Measurements from ENCODE around the gene DDX17.

The DDX17 gene

DNA sequence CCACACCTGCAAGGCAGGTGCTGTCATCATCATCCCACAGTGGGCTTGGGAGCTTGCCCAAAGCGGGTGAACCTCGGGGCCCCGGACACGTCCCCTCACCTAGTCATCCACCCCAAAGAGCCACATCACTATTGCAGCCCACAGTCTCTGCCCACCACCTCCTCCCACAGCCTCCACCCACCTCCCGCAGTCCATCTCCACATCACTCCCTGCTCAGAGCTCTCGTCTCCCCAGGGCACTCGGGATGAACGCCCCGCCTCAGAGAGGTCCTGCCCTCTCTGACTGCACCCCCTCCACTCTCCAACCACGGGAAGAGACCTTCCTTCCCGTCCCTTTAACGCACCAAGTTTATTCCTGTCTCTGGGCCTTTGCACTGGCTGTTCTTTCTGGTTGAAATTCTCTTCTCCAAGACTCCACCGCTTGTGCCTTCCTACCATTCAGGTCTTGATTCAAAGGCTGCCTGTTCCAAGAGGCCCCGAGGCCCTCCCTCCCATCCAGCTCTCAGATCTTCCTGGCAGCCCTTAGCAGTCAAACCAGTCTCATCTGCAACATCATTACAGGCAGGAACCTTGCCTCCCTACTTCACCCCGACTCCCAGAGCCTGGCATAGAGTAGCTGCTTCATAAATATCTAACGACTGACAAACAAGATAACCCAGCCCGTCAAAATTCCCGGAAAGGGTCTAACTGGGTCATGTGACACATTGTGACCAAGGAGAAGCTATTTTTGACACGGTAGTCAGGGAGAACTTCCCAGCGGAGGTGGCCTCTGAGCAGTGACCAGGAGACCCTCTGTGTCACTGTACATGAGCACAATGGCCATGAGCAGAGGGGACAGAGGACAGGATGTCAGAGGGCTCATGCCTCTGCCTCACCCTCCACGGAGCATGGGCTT, 62.2 kb downstream of the DDX17 start:
- Histone ChIP-seq H4K8ac (ENCODE audit: low read length) (no peak overlapping the region), H2BK5ac (ENCODE audit: low read depth, low read length, poor library complexity, severe bottlenecking) (no peak overlapping the region), H3K18ac (ENCODE audit: low read depth in 1 of 2, low read length in 2 of 2) (no peak overlapping the region), H3K14ac (ENCODE audit: low read length in 2 of 2) (no peak overlapping the region), H3K27ac (ENCODE audit: low read length, poor library complexity, severe bottlenecking) (no peak overlapping the region), H3K79me1 (replicated peaks; ENCODE audit: low read length, poor library complexity, severe bottlenecking) (no peaks in the 10 kb centered on the region), H3K4me3 (ENCODE audit: insufficient read depth in 1 of 2, low read depth in 1 of 2, low read length in 2 of 2) (no peak overlapping the region), H2BK12ac (ENCODE audit: low read length in 2 of 2) (no peak overlapping the region), H3K4me1 (ENCODE audit: control insufficient read depth, insufficient read depth, low read depth, low read length) (peaks cover 11% of the 10 kb centered on the region), H2BK15ac (ENCODE audit: low read depth, poor library complexity, severe bottlenecking) (no peak overlapping the region), H3K23ac (ENCODE audit: low read length in 2 of 2) (no peak overlapping the region), H4K91ac (ENCODE audit: low read length) (no peak overlapping the region), H3K9ac (ENCODE audit: low read length) (no peak overlapping the region), H3K36me3 (ENCODE audit: control insufficient read depth in 1 of 2, insufficient read depth in 2 of 2, low read depth in 1 of 2, low read length in 2 of 2) (no peaks in the 10 kb centered on the region), H3K4me2 (ENCODE audit: low read length, poor library complexity, severe bottlenecking) (no peak overlapping the region), H2AFZ (ENCODE audit: low read depth, low read length) (no peak overlapping the region), H2AK5ac (ENCODE audit: low read length, severe bottlenecking) (no peak overlapping the region), H3K4ac (ENCODE audit: low read depth in 1 of 2, low read length in 2 of 2) (no peak overlapping the region), H3K9me3 (ENCODE audit: control insufficient read depth, low read length) (no peaks in the 10 kb centered on the region), H3K27me3 (ENCODE audit: control insufficient read depth in 1 of 2, insufficient read depth in 1 of 2, low read length in 2 of 2) (peaks cover 63 to 77% of the 10 kb centered on the region in 2 experiments), H2BK120ac (ENCODE audit: low read depth, low read length) (no peak overlapping the region)
- whole genome bisulfite sequencing = 76% methylated on average over 21 of the region's 21 CpGs
- no peak for DNase-seq

DNA sequence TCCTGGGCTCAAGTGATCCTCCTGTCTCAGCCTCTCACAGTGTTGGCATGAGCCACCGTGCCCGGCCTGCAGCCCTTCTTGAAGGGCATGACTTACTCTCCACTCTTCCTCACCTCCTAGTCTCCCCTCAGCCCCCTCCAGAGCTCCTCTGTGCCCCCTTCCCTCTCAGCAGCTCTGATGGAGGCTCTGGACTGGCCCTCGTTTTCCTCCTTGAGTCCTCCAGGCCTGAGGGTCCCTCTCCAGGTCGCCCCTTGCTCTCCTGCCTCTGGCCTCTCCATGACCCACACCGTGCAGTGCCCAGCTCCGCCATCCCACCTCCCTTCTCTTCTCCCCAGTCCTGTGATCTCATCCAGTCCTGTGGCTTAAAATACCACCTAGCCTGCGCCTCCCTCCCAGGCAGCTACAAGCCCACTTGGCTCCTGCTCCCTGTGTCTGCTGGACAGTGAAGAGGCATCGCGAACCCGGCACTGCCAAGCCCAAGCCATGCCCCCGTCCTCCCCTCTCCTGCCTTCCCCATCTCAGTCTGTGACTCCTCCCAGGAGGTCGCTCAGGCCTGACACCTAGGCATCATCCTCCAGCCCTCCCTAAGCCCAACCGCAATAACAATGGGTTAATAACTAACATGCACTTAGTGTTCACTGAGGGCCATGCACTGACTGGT, 63.0 kb downstream of the DDX17 start:
- H3K9me3 ChIP-seq (ENCODE audit: control insufficient read depth, low read length) = no peaks in the 10 kb centered on the region
- H3K27ac ChIP-seq (ENCODE audit: low read length, poor library complexity, severe bottlenecking) = no peak overlapping the region
- H4K8ac ChIP-seq (ENCODE audit: low read length) = peak overlapping the region; percentile 42
- H3K4me1 ChIP-seq (ENCODE audit: control insufficient read depth, insufficient read depth, low read depth, low read length) = peaks cover 11% of the 10 kb centered on the region
- WGBS = 80% methylated on average over 13 of the region's 13 CpGs
- no peak overlapping the region for H2BK120ac ChIP-seq (ENCODE audit: low read depth, low read length)
- H3K14ac ChIP-seq (ENCODE audit: low read length in 2 of 2) = no peak overlapping the region
- H3K4me3 ChIP-seq (ENCODE audit: insufficient read depth in 1 of 2, low read depth in 1 of 2, low read length in 2 of 2) = no peak overlapping the region
- DNase-seq = no peak
- H3K9ac ChIP-seq (ENCODE audit: low read length) = no peak overlapping the region
- no peaks in the 10 kb centered on the region for H3K36me3 ChIP-seq (ENCODE audit: control insufficient read depth in 1 of 2, insufficient read depth in 2 of 2, low read depth in 1 of 2, low read length in 2 of 2)
- H2AK5ac ChIP-seq (ENCODE audit: low read length, severe bottlenecking) = no peak overlapping the region
- no peak overlapping the region for H3K18ac ChIP-seq (ENCODE audit: low read depth in 1 of 2, low read length in 2 of 2)
- peak overlapping the region in 1 of 2 experiments; percentile 6 for H3K23ac ChIP-seq (ENCODE audit: low read length in 2 of 2)
- H3K27me3 ChIP-seq (ENCODE audit: control insufficient read depth in 1 of 2, insufficient read depth in 1 of 2, low read length in 2 of 2) = peaks cover 55 to 73% of the 10 kb centered on the region in 2 experiments
- H3K79me1 ChIP-seq (replicated peaks; ENCODE audit: low read length, poor library complexity, severe bottlenecking) = no peaks in the 10 kb centered on the region
- no peak overlapping the region for H3K4me2 ChIP-seq (ENCODE audit: low read length, poor library complexity, severe bottlenecking)
- no peak overlapping the region for H3K4ac ChIP-seq (ENCODE audit: low read depth in 1 of 2, low read length in 2 of 2)
- no peak overlapping the region for H2BK5ac ChIP-seq (ENCODE audit: low read depth, low read length, poor library complexity, severe bottlenecking)
- no peak overlapping the region for H2BK15ac ChIP-seq (ENCODE audit: low read depth, poor library complexity, severe bottlenecking)
- H4K91ac ChIP-seq (ENCODE audit: low read length) = peak overlapping the region; percentile 54
- no peak overlapping the region for H2BK12ac ChIP-seq (ENCODE audit: low read length in 2 of 2)
- H2AFZ ChIP-seq (ENCODE audit: low read depth, low read length) = no peak overlapping the region

DNA sequence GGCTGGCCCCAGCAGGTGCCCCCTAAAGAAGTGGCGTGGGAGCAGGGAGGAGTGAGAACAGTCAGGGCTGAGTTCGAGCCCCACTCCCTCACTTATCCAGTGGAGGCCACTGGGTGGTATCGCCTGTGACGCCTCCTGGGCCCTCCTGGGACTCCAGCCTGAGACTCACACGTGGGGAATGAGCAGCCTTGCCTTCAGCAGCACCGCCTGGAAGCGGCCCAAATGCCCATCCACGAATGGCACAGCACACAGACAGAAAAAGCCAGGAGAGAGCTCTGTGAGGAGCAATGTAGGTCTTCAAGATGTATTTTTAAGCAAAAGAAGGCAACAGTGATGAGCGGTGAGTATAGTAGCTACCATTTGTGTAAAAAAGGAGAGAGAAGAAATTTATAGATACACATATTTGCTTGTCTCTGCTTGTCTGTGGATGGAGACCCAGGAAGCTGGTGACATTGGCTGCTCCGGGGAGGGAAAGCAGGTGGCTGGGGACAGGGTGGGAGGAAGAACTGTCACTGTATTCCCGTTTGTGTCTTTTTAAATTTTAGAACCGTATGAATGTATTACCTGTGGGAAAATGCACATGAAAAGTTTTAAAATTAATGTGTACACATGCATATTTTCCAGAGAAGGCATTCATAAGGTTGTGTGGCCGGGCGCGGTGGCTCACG, 64.4 kb downstream of the DDX17 start:
- Histone ChIP-seq H2BK15ac (ENCODE audit: low read depth, poor library complexity, severe bottlenecking) (no peak overlapping the region), H4K8ac (ENCODE audit: low read length) (no peak overlapping the region), H3K79me1 (replicated peaks; ENCODE audit: low read length, poor library complexity, severe bottlenecking) (no peaks in the 10 kb centered on the region), H2AFZ (ENCODE audit: low read depth, low read length) (no peak overlapping the region), H3K18ac (ENCODE audit: low read depth in 1 of 2, low read length in 2 of 2) (no peak overlapping the region), H3K4me1 (ENCODE audit: control insufficient read depth, insufficient read depth, low read depth, low read length) (peaks cover 12% of the 10 kb centered on the region), H2BK12ac (ENCODE audit: low read length in 2 of 2) (no peak overlapping the region), H3K36me3 (ENCODE audit: control insufficient read depth in 1 of 2, insufficient read depth in 2 of 2, low read depth in 1 of 2, low read length in 2 of 2) (no peaks in the 10 kb centered on the region), H3K9ac (ENCODE audit: low read length) (no peak overlapping the region), H2BK120ac (ENCODE audit: low read depth, low read length) (no peak overlapping the region), H2AK5ac (ENCODE audit: low read length, severe bottlenecking) (no peak overlapping the region), H3K27ac (ENCODE audit: low read length, poor library complexity, severe bottlenecking) (no peak overlapping the region), H3K4ac (ENCODE audit: low read depth in 1 of 2, low read length in 2 of 2) (no peak overlapping the region), H3K4me3 (ENCODE audit: insufficient read depth in 1 of 2, low read depth in 1 of 2, low read length in 2 of 2) (no peak overlapping the region), H2BK5ac (ENCODE audit: low read depth, low read length, poor library complexity, severe bottlenecking) (no peak overlapping the region), H3K14ac (ENCODE audit: low read length in 2 of 2) (no peak overlapping the region), H3K27me3 (ENCODE audit: control insufficient read depth in 1 of 2, insufficient read depth in 1 of 2, low read length in 2 of 2) (peaks cover 49 to 67% of the 10 kb centered on the region in 2 experiments), H3K9me3 (ENCODE audit: control insufficient read depth, low read length) (no peaks in the 10 kb centered on the region), H4K91ac (ENCODE audit: low read length) (no peak overlapping the region), H3K23ac (ENCODE audit: low read length in 2 of 2) (no peak overlapping the region), H3K4me2 (ENCODE audit: low read length, poor library complexity, severe bottlenecking) (no peak overlapping the region)
- DNase-seq = no peak
- WGBS = 83% methylated on average over 16 of the region's 16 CpGs

Data from mesenchymal stem cell (in vitro differentiated cells and primary cell).